SH-SY5Y (cell line): ENCODE data around the gene PTPRT.

Source experiments
- GATA2 ChIP-seq: IDR thresholded peaks from 2 replicates; pipeline ENCODE4 v1.6.1; 2011; ENCODE audit warnings: mild to moderate bottlenecking, low read depth, low read length
- GATA3 ChIP-seq: IDR thresholded peaks from 2 replicates; pipeline ENCODE4 v1.6.1; 2011; ENCODE audit warnings: low read depth, mild to moderate bottlenecking, low read length, moderate library complexity

- TF ChIP-seq GATA3 (no peak), GATA2 (no peak)
Observed at GRCh38 chr20:42252116-42252515, 937.6 kb downstream of the PTPRT start.
